A549 (cell line): ENCODE data around the gene RGP1.

ENCODE experiments used
- BHLHE40 ChIP-seq: IDR thresholded peaks from 2 replicates; pipeline ENCODE4 v1.6.1; 2012; ENCODE audit warnings: low read depth, low read length, inconsistent platforms
- CTCF ChIP-seq: fragments of >200 bp; sonication (Bioruptor Twin); formaldehyde crosslinking; IDR thresholded peaks from 3 replicates; pipeline ENCODE4 v1.5.1; 2016
- EP300 ChIP-seq, 2 experiments: fragments of >200 bp; sonication (Bioruptor Twin); formaldehyde crosslinking; IDR thresholded peaks; 2 replicates in 1 of 2; 3 replicates in 1 of 2; pipeline ENCODE4 v1.6.1; 2016 to 2017
- JUNB ChIP-seq: fragments of >200 bp; sonication (Bioruptor Twin); formaldehyde crosslinking; IDR thresholded peaks from 2 replicates; pipeline ENCODE4 v1.6.1; 2016
- KDM1A ChIP-seq: fragments of 200-600 bp; sonication (generic); IDR thresholded peaks from 2 replicates; pipeline ENCODE4 v1.6.1; 2016; ENCODE audit warnings: low read depth, mild to moderate bottlenecking
- MYC ChIP-seq: IDR thresholded peaks from 2 replicates; pipeline ENCODE4 v1.6.1; 2012; ENCODE audit warnings: mild to moderate bottlenecking, inconsistent platforms, low read length, improper control_type of control experiment, borderline replicate concordance
- POLR2A ChIP-seq: IDR thresholded peaks from 2 replicates; pipeline ENCODE4 v1.6.1; 2012; ENCODE audit warnings: mild to moderate bottlenecking, low read length
- RAD21 ChIP-seq, 2 experiments: fragments of >200 bp in 1 of 2; sonication (Bioruptor Twin) in 1 of 2; formaldehyde crosslinking in 1 of 2; IDR thresholded peaks in 1 of 2; conservative IDR thresholded peaks in 1 of 2; 2 replicates in 1 of 2; 3 replicates in 1 of 2; pipeline ENCODE4 v1.6.1; 2012 to 2018; ENCODE audit warnings: inconsistent platforms in 1 of 2
- RCOR1 ChIP-seq: fragments of 150-350 bp; IDR thresholded peaks from 2 replicates; pipeline ENCODE4 v1.6.1; 2014; ENCODE audit warnings: antibody characterized with exemption, low read length, low read depth

GRCh38 chr9:35783418-35783817 is 34.3 kb downstream of the RGP1 start:
- TF ChIP-seq JUNB: no peak
- no peak for TF ChIP-seq CTCF
- no peak for TF ChIP-seq POLR2A
- no peak for TF ChIP-seq RCOR1
- TF ChIP-seq KDM1A: no peak
- no peak for TF ChIP-seq RAD21 (conservative IDR thresholded peaks at IDR 0.05 in 1 of 2, IDR thresholded peaks at IDR 0.05 in 1 of 2)
- TF ChIP-seq BHLHE40: no peak
- no peak for TF ChIP-seq EP300 (IDR thresholded peaks at IDR 0.05)
- TF ChIP-seq MYC: no peak
